HG02571 (cell line): ENCODE measurements around the gene SLC4A3.

Experiments used
- ATAC-seq: cut with Tn5 transposase; IDR thresholded peaks from one replicate; pipeline ENCODE4 v1.9.1; 2021; ENCODE audit warnings: mild to moderate bottlenecking, moderate library complexity; ENCODE audit not compliant: unreplicated experiment

The SLC4A3 gene

DNA sequence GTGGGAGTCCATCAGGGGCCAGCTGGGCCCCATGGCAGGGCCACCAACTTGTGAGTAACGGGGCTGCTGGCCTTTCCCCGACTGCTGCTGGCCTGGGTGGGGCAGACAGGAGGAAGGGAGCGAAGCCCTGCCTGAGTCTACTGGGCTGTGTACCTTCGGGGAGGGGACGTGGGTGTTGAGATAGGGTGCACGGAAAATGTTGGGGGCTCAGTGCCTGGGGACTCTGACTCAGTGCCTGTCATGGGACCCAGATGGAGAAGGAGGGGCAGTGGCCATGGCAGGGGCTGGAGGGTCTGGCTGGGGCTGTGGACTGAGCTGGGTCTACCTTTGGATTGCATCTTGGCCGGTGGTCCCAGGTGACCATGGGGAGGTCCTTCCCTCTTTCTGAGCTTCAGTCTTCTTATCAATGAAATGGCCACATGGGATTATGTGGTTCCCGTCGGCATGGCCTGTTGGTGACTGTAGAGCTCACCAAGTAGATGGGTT, 4.0 kb downstream of the SLC4A3 start:
- ATAC-seq: no peak

DNA sequence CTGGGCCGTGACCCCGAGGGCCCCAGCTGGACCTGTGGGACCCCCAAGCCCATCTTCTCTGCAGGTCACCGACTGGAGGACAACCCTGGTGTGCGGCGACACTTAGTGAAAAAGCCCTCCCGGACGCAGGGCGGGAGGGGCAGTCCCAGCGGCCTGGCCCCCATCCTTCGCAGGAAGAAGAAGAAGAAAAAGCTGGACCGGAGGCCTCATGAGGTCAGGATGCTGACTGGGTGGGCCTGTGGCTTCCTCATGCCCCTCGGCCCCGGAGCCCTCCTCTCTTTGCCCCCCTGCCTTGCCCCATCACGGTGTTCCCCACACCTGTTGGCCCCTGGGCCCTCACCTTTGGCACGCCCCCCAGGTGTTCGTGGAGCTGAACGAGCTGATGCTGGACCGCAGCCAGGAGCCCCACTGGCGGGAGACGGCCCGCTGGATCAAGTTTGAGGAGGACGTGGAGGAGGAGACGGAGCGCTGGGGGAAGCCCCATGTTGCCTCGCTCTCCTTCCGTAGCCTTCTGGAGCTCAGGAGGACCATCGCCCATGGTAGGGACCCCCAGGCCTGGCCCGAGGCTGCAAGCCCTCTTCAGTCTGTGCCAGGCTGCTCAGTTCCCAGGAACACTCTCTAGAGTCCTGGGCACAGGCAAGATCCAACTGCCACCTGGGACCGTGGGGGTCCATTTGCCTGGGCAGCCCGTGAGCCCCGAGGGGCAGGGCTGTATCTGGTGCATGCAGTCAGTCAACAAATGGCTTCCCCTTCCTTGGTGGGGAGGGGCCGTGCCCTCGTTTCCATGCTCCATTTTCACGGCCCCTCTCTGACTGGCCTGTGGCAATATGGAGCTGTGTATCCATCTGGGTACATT, 4.7 kb downstream of the SLC4A3 start:
- no peak for ATAC-seq

DNA sequence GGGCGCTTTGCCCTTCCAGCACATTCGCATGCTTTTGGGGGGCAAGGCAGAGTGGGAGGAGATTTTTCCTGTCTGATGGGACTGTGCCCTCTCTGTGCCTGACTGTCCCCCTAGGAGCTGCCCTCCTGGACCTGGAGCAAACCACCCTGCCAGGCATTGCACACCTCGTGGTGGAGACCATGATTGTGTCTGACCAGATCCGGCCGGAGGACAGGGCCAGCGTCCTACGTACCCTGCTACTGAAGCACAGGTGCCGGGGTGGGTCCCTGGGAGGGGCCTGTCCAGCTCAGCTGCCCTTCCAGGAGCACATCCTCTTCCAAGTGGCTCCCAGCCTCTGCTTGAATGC, 5.3 kb downstream of the SLC4A3 start:
- ATAC-seq: no peak

GRCh38 chr2:219633276-219634065, 6.0 kb downstream of the SLC4A3 start:
- ATAC-seq: no peak

GRCh38 chr2:219634171-219634940, 6.9 kb downstream of the SLC4A3 start:
- no peak for ATAC-seq

DNA sequence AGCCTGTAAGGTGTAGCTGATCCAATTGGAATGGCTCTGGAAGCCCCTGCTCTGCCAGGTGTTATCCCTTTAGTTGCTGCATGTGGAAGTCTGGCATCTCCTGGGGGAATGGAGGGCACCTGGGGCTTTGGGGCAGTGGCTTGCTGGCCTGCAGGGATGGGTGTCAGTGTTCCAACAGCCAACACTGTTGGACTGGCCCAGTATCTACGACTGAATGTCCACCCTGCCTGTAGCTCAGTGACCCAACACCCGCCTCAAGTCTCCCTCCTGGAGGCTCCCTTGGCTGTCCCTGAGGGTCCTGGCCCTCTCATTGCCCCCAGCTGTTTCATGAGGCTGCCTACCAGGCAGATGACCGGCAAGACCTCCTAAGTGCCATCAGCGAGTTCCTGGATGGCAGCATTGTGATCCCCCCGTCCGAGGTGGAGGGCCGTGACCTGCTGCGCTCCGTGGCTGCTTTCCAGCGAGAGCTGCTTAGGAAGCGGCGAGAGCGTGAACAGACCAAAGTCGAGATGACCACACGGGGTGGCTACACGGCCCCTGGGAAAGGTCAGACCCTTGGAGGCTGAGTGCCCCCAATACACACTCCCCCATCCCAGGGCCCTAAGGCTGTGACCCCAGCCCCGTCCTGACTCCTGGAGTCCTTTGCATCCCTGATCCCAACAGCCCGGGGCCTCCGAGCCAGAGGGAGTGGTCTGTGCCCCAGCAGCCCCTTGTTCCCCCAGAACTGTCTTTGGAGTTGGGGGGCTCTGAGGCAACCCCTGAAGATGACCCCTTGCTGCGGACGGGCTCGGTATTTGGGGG, 7.7 kb downstream of the SLC4A3 start:
- no peak for ATAC-seq

GRCh38 chr2:219636144-219636915, 8.9 kb downstream of the SLC4A3 start:
- ATAC-seq: no peak

DNA sequence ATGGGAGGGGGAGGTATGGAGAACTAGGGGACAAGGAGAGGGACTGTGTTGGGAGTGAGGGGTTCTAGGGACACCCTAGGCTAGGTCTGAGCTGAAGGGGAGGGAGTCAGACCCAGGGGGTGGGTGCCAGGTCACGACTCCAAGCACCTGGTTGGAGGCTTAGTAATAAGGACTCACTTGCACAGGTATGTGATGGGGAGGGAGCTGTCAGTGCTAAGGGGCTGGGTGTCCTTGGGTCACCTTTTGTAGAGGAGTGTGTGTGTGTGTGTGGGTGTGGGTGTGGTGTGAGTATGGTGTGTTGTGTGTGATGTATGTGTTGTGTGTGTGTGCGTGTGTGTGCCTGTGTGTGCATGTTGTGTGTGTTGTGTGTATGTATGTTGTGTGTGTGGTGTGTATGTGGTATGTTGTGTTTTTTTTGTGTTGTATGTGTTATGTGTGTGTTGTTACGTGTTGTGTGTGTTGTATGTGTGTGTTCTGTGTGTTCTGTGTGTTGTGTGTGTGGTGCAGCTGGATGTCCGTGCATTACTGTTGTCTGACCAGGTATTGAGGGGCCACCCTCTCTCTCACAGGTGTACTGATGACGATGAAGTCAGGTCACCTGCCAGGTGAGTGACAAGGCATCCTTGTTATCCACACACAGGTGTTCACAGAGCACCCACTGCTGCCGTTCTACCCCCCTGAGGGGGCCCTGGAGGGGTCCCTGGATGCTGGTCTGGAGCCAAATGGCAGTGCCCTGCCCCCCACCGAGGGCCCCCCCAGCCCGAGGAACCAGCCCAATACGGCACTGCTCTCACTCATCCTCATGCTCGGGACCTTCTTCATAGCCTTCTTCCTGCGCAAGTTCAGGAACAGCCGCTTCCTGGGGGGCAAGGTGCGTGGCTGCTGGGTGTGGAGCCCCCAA, 9.8 kb downstream of the SLC4A3 start:
- no peak for ATAC-seq

DNA sequence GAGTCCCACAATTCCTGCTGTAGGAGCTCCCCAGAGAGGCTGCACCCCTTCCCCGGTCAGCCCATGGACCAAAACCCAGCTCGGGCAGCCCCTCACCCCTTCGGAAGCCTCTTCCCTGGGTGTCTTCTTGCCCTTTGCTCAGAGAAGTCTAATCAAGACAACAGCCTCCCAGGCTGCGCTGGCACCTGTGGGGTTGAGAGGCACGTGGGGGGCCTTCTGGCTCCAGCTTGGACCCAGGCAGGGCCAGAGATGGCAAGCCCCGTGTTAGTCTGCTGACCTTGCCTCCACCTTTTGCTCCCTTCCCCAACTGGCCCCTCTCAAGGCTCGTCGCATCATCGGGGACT, 10.4 kb downstream of the SLC4A3 start:
- ATAC-seq: no peak

DNA sequence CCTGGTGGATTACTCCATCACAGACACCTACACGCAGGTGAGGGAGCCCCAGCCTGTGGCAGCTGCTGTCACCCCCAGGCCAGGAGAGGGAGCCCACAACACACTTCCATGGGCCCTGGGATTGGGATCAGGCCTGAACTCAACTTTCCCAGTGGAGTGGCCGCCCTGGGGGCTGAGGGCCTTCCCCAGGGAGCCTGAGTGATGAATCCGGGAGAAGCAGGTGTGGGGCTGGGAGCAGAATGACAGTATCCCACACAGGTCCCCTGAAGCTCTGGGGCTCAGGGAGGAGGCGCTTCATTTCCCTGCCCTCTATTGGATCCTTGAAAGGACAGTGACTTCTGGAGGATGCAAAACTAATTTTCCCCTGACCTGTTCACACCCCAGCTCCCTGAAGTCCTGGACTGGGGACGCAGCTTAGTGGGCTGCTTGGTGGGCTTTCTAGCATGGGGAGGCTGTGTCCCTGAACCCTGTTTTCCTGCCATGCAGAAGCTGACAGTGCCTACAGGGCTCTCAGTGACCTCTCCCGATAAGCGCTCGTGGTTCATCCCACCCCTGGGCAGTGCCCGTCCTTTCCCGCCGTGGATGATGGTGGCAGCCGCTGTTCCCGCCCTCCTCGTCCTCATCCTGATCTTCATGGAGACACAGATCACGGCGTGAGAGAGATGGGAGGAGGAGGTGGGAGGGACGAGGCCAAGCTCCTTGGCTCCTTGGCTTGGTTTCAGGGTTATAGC, 11.0 kb downstream of the SLC4A3 start:
- ATAC-seq: no peak

DNA sequence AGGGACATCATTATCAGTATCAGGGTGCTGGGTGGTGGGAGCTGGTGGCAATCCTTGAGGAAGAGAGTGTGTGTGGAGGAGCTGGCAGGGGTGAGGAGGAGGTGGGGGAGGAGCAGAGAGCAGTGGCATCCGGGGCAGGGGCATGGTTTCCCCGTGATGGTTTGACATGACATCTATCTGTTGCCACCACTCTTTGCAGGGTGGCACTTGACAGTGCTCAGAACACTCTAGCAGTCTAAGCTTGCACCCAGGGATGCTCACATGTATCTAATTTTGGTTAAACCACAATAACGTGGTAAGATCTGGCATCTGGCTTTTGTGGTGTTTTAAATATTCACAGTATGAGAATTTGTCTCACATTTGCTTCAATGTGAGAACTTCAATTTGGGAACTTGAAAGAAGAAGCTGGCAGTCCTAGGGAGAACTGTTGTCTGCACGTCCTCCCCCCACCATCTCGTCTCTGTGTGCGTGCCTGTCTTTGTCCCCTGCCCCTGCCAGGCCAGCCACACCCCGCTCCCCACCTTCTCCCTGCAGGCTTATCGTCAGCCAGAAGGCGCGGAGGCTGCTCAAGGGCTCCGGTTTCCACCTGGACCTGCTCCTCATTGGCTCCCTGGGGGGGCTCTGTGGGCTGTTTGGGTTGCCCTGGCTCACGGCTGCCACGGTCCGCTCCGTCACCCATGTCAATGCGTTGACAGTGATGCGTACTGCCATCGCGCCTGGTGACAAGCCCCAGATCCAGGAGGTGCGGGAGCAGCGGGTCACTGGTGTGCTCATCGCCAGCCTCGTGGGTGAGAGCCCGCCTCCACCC, 11.7 kb downstream of the SLC4A3 start:
- no peak for ATAC-seq

DNA sequence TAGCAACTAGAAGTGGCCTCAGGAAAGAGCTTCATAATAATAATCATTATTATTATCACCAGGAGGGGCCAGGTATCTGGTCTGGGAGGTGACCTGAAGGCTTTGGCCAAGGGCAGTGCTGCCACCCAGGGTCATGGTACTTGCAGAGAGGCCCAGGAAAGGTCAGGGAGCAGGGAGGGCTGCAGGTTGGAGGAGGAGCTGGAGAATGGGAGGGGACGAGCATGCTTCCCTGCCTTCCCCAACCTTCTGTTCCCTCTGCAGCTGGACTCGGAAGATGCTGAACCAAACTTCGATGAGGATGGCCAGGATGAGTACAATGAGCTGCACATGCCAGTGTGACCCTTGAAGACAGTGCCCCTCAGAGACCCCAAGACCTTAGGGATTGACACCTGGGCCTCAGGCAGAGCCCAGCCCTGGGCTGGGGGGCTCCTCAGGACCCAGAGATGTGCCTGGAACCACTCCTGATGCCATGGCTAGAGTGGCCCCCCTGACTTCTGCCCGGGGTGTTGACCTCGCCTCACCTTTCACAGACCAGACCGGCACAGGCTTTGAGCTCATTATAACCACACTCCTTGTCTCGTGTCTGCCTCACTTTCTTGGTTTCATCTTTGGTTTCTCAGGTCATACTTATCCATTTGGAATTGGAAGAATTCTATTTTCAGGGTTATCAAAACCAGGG, 14.1 kb downstream of the SLC4A3 start:
- no peak for ATAC-seq

- no peak for ATAC-seq
Observed at GRCh38 chr2:219642069-219642454, 14.6 kb downstream of the SLC4A3 start.

GRCh38 chr2:219642465-219643083, 15.1 kb downstream of the SLC4A3 start:
- peak; percentile 97 for ATAC-seq

DNA sequence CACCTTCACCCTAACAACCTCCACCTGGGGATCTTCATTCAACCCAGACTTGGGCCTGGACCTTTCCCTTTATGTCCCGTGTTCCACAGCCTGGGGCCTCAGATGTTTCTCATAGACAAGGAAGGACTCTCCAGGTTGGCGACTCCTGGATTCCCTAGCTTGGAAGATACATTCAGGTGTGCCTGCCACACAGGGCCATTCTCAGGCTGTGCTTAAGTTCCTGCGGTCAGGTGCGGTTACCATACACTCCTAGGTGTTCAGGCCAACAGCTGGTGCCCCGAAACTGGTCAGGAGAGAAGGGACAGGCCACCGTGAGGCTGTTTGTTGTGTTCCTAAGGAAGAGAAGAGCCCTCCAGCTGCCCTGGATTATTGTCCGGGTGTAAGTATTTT, 15.6 kb downstream of the SLC4A3 start:
- no peak for ATAC-seq

DNA sequence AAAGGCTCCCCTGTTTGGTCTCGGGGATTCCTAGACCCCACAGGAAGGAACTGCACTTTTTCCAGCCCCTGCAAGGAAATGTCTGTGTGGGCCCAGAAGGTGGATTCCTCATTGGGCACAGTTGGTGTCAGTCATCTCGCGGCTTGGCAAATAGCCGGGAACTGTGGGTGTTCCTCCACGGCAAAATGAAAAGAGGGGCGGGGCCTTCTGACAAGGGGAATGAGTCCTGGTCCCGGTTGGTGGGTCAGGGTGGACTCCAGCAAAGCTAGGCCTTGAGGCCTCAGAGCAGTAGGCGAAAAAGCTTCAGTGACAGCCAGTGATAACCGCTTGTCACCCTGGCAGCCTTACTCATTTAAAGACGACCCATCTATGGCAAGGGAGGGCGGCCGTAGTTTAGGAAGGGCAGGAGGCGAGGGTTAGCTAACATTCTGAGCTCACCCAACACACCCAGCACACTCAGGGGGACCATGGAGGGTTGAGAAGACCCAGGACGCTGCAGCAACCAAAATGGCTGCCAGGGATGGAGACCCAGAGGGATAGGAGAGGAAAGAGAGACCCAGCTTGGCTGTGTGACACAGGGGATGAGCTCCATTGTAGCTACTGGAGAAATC, 16.5 kb downstream of the SLC4A3 start:
- no peak for ATAC-seq
